Panc1 (cell line): ENCODE measurements around the gene EEF1A2. TPM values are rescaled to one million over a fixed set of nuclear protein-coding genes. Genes with fewer than 3 reads are reported as not detected.

Experiments
- ATAC-seq: fragments of 200-7000 bp; cut with Tn5 transposase; 2 replicates; pipeline ENCODE4 v1.9.1; 2020; ENCODE audit warnings: mild to moderate bottlenecking, moderate library complexity
- BruUV-seq: library from RNA; stranded (reverse); fragments of 400-500 nt; replicated peaks from 2 replicates; lab custom pipeline; 2021; lab: Mats Ljungman, UMichigan
- CTCF ChIA-PET: fragments of 300-600 bp; sonication (Branson Sonifier 250); formaldehyde crosslinking; loops from one replicate; lab custom pipeline; 2022; ENCODE audit warnings: antibody characterized with exemption; lab: Charles Lee
- POLR2A ChIA-PET: fragments of 300-600 bp; sonication (Branson Sonifier 250); formaldehyde crosslinking; loops from one replicate; lab custom pipeline; 2022; ENCODE audit warnings: antibody characterized with exemption; lab: Charles Lee
- DNase-seq: peaks from one replicate; pipeline ENCODE4 v3.0.0-alpha.2; 2010; ENCODE audit warnings: low read depth, low spot score
- H3K27ac ChIP-seq: 2 replicates; pipeline ENCODE4 v1.5.1; 2011; ENCODE audit warnings: mild to moderate bottlenecking, low read length, inconsistent platforms
- H3K27me3 ChIP-seq: fragments of 200-500 bp; sonication (Bioruptor generic); 2 replicates; pipeline ENCODE4 v1.6.0; 2014; ENCODE audit warnings: low read length, inconsistent platforms; ENCODE audit not compliant: control insufficient read depth, insufficient read depth
- H3K36me3 ChIP-seq: fragments of 200-500 bp; sonication (Bioruptor generic); 2 replicates; pipeline ENCODE4 v1.5.1; 2014; ENCODE audit warnings: inconsistent platforms, mild to moderate bottlenecking, low read length, moderate library complexity; ENCODE audit not compliant: control insufficient read depth, insufficient read depth
- H3K4me1 ChIP-seq: 2 replicates; pipeline ENCODE4 v1.5.1; 2011; ENCODE audit warnings: inconsistent platforms, mild to moderate bottlenecking, low read length, moderate library complexity; ENCODE audit not compliant: control insufficient read depth, insufficient read depth
- H3K4me3 ChIP-seq, 2 experiments: 2 replicates each; pipeline ENCODE4 v1.5.1; 2011 to 2012; ENCODE audit warnings: low read depth in 2 of 2, low read length in 2 of 2, mild to moderate bottlenecking in 2 of 2, inconsistent platforms in 1 of 2, moderate library complexity in 1 of 2
- H3K9me3 ChIP-seq: fragments of 200-500 bp; sonication (Bioruptor generic); 2 replicates; pipeline ENCODE4 v1.5.1; 2014; ENCODE audit warnings: low read depth, mild to moderate bottlenecking, inconsistent platforms, low read length, moderate library complexity; ENCODE audit not compliant: control insufficient read depth, insufficient read depth
- POLR2AphosphoS5 ChIP-seq: IDR thresholded peaks from 2 replicates; pipeline ENCODE4 v1.6.1; 2012; ENCODE audit warnings: mild to moderate bottlenecking, low read depth, low read length, moderate library complexity
- SIN3A ChIP-seq: IDR thresholded peaks from 2 replicates; pipeline ENCODE4 v1.6.1; 2012; ENCODE audit warnings: low read depth, mild to moderate bottlenecking, low read length, moderate library complexity, borderline replicate concordance; ENCODE audit not compliant: insufficient read depth
- TCF7L2 ChIP-seq: IDR thresholded peaks from 2 replicates; pipeline ENCODE4 v1.6.1; 2011; ENCODE audit warnings: mild to moderate bottlenecking, low read depth, low read length, inconsistent platforms
- in situ Hi-C: cut with HindIII; loops from 2 replicates; pipeline ENCODE4 v1.10.0; 2016; ENCODE audit warnings: low sequenced_read_pairs, low pct_unique_long_range_greater_than_20kb
- intact Hi-C: fragments of 100-400 bp; cut with micrococcal nuclease; formaldehyde crosslinking; loops from one replicate; pipeline ENCODE4 v1.10.0; 2022; ENCODE audit not compliant: unreplicated experiment
- total RNA-seq: library from RNA; stranded (reverse); gene quantifications from one replicate; pipeline ENCODE4 v1.2.1, GENCODE V29; 2021; ENCODE audit not compliant: unreplicated experiment
- TF ChIP-seq, protein P1 (sequence below): fragments of 450-650 bp; IDR thresholded peaks from 2 replicates; pipeline ENCODE4 v1.5.1; 2017; ENCODE audit warnings: mild to moderate bottlenecking
- TF ChIP-seq, protein P2 (sequence below), 2 experiments: IDR thresholded peaks; 2 replicates each; pipeline ENCODE4 v1.6.1; 2011 to 2012; ENCODE audit warnings: low read depth in 2 of 2, control low read depth in 1 of 2, low read length in 1 of 2, mild to moderate bottlenecking in 1 of 2, moderate library complexity in 1 of 2; ENCODE audit not compliant: insufficient read depth in 1 of 2

Gene EEF1A2
- total RNA-seq, 1 experiment from 2014 or later = 178 TPM

DNA sequence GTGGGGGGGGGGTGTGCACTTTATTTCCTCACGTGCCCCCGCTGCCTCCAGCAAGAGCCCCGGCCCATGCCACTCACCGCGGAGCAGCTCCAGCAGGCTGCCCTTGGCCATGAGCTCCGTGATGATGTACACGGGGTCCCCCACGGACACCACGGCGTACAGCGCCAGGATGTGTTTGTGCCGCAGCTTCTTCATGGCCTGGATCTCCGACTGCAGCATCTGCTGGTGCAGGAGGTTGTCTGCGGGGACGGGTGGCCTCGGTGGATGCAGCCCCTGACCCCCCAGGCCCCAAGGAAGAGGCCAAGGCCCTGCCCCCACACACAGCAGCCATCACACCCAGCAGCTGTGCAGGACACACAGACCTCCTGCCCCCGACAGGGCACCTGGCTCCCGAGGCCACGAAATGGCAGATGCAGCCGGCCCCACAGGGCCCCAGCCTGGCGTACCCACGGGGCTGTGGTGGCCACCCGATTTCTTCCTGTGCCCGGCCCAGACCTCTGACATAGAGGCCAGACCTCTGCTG, 33.6 kb upstream of the EEF1A2 start:
- Histone ChIP-seq H3K4me3 (no peak overlapping the region), H3K36me3 (no peaks in the 10 kb centered on the region), H3K9me3 (no peaks in the 10 kb centered on the region), H3K4me1 (peaks cover 17% of the 10 kb centered on the region), H3K27me3 (no peaks in the 10 kb centered on the region), H3K27ac (no peak overlapping the region)
- intact Hi-C loops (no loop called here), in situ Hi-C loops (loop anchor here (10.0 kb wide), 1 partner anchor 62 kb away; no protein-coding TSS in a partner anchor)
- BruUV-seq = no TSS peak
- CTCF ChIA-PET = no interaction called here
- POLR2A ChIA-PET = interaction anchor here (1.1 kb wide), 1 partner anchor 11 kb away, joined by 4 read pairs; no protein-coding TSS in a partner anchor
- DNase-seq (no peak), ATAC-seq (no peak)
- no peak for TF ChIP-seq TCF7L2
- TF ChIP-seq, protein P1, sequence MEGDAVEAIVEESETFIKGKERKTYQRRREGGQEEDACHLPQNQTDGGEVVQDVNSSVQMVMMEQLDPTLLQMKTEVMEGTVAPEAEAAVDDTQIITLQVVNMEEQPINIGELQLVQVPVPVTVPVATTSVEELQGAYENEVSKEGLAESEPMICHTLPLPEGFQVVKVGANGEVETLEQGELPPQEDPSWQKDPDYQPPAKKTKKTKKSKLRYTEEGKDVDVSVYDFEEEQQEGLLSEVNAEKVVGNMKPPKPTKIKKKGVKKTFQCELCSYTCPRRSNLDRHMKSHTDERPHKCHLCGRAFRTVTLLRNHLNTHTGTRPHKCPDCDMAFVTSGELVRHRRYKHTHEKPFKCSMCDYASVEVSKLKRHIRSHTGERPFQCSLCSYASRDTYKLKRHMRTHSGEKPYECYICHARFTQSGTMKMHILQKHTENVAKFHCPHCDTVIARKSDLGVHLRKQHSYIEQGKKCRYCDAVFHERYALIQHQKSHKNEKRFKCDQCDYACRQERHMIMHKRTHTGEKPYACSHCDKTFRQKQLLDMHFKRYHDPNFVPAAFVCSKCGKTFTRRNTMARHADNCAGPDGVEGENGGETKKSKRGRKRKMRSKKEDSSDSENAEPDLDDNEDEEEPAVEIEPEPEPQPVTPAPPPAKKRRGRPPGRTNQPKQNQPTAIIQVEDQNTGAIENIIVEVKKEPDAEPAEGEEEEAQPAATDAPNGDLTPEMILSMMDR = no peak
- TF ChIP-seq POLR2AphosphoS5 = no peak
- TF ChIP-seq, protein P2, sequence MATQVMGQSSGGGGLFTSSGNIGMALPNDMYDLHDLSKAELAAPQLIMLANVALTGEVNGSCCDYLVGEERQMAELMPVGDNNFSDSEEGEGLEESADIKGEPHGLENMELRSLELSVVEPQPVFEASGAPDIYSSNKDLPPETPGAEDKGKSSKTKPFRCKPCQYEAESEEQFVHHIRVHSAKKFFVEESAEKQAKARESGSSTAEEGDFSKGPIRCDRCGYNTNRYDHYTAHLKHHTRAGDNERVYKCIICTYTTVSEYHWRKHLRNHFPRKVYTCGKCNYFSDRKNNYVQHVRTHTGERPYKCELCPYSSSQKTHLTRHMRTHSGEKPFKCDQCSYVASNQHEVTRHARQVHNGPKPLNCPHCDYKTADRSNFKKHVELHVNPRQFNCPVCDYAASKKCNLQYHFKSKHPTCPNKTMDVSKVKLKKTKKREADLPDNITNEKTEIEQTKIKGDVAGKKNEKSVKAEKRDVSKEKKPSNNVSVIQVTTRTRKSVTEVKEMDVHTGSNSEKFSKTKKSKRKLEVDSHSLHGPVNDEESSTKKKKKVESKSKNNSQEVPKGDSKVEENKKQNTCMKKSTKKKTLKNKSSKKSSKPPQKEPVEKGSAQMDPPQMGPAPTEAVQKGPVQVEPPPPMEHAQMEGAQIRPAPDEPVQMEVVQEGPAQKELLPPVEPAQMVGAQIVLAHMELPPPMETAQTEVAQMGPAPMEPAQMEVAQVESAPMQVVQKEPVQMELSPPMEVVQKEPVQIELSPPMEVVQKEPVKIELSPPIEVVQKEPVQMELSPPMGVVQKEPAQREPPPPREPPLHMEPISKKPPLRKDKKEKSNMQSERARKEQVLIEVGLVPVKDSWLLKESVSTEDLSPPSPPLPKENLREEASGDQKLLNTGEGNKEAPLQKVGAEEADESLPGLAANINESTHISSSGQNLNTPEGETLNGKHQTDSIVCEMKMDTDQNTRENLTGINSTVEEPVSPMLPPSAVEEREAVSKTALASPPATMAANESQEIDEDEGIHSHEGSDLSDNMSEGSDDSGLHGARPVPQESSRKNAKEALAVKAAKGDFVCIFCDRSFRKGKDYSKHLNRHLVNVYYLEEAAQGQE (IDR thresholded peaks at IDR 0.05; ENCODE audit: insufficient read depth in 1 of 2, low read depth in 2 of 2, low read length in 1 of 2) = no peak
- no peak for TF ChIP-seq SIN3A

DNA sequence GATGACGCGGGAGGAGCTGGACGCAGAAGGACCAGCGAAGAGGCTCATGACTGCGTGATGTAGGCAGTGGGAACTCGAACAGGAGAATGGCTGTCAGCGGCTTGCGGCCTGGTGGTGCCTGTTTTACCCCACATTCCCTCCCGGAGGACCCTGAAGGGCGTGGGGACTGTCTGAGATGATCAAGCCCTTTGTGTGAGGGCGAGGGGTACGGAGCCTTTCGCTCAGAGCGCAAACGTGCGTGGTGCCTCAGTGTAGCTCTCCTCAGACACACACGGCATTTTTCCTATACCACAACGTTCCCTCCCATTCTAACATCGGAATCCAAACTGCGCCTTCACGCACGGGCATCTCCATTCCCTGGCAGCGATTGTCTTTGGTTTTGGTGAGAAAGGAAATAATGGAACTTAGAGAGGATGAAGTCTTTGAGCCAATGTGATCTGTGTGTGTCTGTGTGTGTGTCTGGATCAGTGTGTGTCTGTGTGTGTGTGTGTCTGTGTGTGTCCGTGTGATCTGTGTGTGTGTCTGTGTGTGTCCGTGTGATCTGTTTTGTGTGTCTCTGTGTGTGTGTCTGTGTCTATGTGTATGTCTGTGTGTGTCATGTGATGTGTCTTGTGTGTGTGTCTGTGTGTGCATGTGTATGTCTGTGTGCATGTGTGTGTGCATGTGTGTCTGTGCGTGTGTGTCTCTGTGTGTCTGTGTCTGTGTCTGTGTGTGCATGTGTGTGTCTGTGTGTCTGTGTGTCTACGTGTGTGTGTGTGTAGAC, 33.0 kb upstream of the EEF1A2 start:
- no peak overlapping the region for H3K27ac ChIP-seq
- POLR2A ChIA-PET = interaction anchor here (0.8 to 1.1 kb wide), 2 partner anchors 11 to 229 kb away, joined by 4 to 10 read pairs; no protein-coding TSS in a partner anchor
- H3K4me3 ChIP-seq = no peak overlapping the region
- intact Hi-C loops (no loop called here), in situ Hi-C loops (loop anchor here (10.0 kb wide), 1 partner anchor 63 kb away; no protein-coding TSS in a partner anchor)
- DNase-seq (no peak), ATAC-seq (no peak)
- TF ChIP-seq TCF7L2 (no peak), SIN3A (no peak), POLR2AphosphoS5 (no peak; the same call in 1 of the 2 replicates)
- TF ChIP-seq, protein P2 (IDR thresholded peaks at IDR 0.05; ENCODE audit: insufficient read depth in 1 of 2, low read depth in 2 of 2, low read length in 1 of 2) = no peak
- TF ChIP-seq, protein P1 = no peak
- no TSS peak for BruUV-seq
- CTCF ChIA-PET = no interaction called here
- H3K9me3 ChIP-seq = no peaks in the 10 kb centered on the region
- H3K27me3 ChIP-seq = no peaks in the 10 kb centered on the region
- peaks cover 11% of the 10 kb centered on the region for H3K4me1 ChIP-seq
- no peaks in the 10 kb centered on the region for H3K36me3 ChIP-seq
